OCI-LY7 (cell line): Measurements from ENCODE around the gene CADM2. TPM values are rescaled to one million over a fixed set of nuclear protein-coding genes. Genes with fewer than 3 reads are reported as not detected.

Experiments used
- BruUV-seq: library from RNA; stranded (reverse); fragments of 400-500 nt; replicated peaks from 2 replicates; lab custom pipeline; 2021; lab: Mats Ljungman, UMichigan
- CTCF ChIA-PET: fragments of 300-600 bp; sonication (Branson Sonifier 250); formaldehyde crosslinking; loops from one replicate; lab custom pipeline; 2022; ENCODE audit warnings: antibody characterized with exemption; ENCODE audit not compliant: unreplicated experiment; lab: Charles Lee
- POLR2A ChIA-PET: fragments of 300-600 bp; sonication (Branson Sonifier 250); formaldehyde crosslinking; loops from one replicate; lab custom pipeline; 2022; ENCODE audit warnings: antibody characterized with exemption; lab: Charles Lee
- DNase-seq: peaks from one replicate; pipeline ENCODE4 v3.0.0-alpha.2; 2015; ENCODE audit warnings: low spot score
- H2AFZ ChIP-seq: fragments of 200-600 bp; sonication (generic), shearing (Covaris generic); 2 replicates; pipeline ENCODE4 v1.6.1; 2014; ENCODE audit warnings: mild to moderate bottlenecking, antibody characterized with exemption, low read length, moderate library complexity
- H3K27ac ChIP-seq: fragments of 200-600 bp; sonication (generic); 2 replicates; pipeline ENCODE4 v1.5.1; 2014; ENCODE audit warnings: mixed run types, low read depth, mild to moderate bottlenecking, moderate library complexity, low read length, inconsistent platforms; ENCODE audit not compliant: poor library complexity, severe bottlenecking
- H3K36me3 ChIP-seq: fragments of 200-600 bp; sonication (generic); 2 replicates; pipeline ENCODE4 v1.6.1; 2014; ENCODE audit warnings: mild to moderate bottlenecking, antibody characterized with exemption, low read length, moderate library complexity, mixed read lengths; ENCODE audit not compliant: insufficient read depth
- H3K4me1 ChIP-seq: fragments of 200-600 bp; sonication (generic); 2 replicates; pipeline ENCODE4 v1.5.1; 2014; ENCODE audit warnings: mild to moderate bottlenecking, low read length; ENCODE audit not compliant: insufficient read depth, poor library complexity, severe bottlenecking
- H3K4me2 ChIP-seq: fragments of 200-600 bp; sonication (generic); 2 replicates; pipeline ENCODE4 v1.6.1; 2014; ENCODE audit warnings: mild to moderate bottlenecking, low read length
- H3K4me3 ChIP-seq: fragments of 200-600 bp; sonication (generic); 2 replicates; pipeline ENCODE4 v1.5.1; 2014; ENCODE audit warnings: mild to moderate bottlenecking, low read depth, low read length; ENCODE audit not compliant: poor library complexity, severe bottlenecking
- H3K79me2 ChIP-seq: fragments of 200-600 bp; sonication (generic); 2 replicates; pipeline ENCODE4 v1.6.1; 2016; ENCODE audit warnings: low read depth, mild to moderate bottlenecking, low read length, moderate library complexity, mixed read lengths; ENCODE audit not compliant: insufficient read depth
- H3K9me2 ChIP-seq: fragments of 200-600 bp; sonication (generic); 2 replicates; pipeline ENCODE4 v1.6.1; 2016; ENCODE audit warnings: mild to moderate bottlenecking, low read length, mixed read lengths; ENCODE audit not compliant: insufficient read depth
- H3K9me3 ChIP-seq: fragments of 200-600 bp; sonication (generic); 2 replicates; pipeline ENCODE4 v1.6.1; 2014; ENCODE audit warnings: mild to moderate bottlenecking, mixed run types, low read length, mixed read lengths
- H4K20me1 ChIP-seq: fragments of 200-600 bp; sonication (generic); 2 replicates; pipeline ENCODE4 v1.6.1; 2014; ENCODE audit warnings: mild to moderate bottlenecking, antibody characterized with exemption, low read length, moderate library complexity, mixed read lengths; ENCODE audit not compliant: insufficient read depth
- CTCF ChIP-seq: fragments of 200-600 bp; sonication (generic); conservative IDR thresholded peaks from 2 replicates; pipeline ENCODE4 v1.5.1; 2014; ENCODE audit warnings: mild to moderate bottlenecking, antibody characterized with exemption, low read length, moderate library complexity, mixed read lengths
- EZH2phosphoT487 ChIP-seq: fragments of 200-600 bp; sonication (generic); IDR thresholded peaks from 2 replicates; pipeline ENCODE4 v1.6.1; 2018; ENCODE audit warnings: low read depth, borderline replicate concordance, mild to moderate bottlenecking, mixed run types, antibody characterized with exemption, low read length, moderate library complexity, mixed read lengths
- intact Hi-C: fragments of 100-400 bp; cut with micrococcal nuclease; formaldehyde crosslinking; loops from one replicate; pipeline ENCODE4 v1.10.0; 2022; ENCODE audit not compliant: unreplicated experiment
- total RNA-seq, 2 experiments: library from RNA; depleted of rRNA in 1 of 2; stranded (reverse); fragments of >200 nt in 1 of 2; shearing (Covaris generic) in 1 of 2; gene quantifications; 2 replicates each; pipeline ENCODE4 v1.2.3, GENCODE V29; 2014 to 2022

Gene CADM2
- total RNA-seq, 2 experiments from 2014 or later, result not detected

GRCh38 chr3:85208650-85209049 lies 249.9 kb downstream of the CADM2 start:
- no TSS peak for BruUV-seq
- Histone ChIP-seq H2AFZ (no peak overlapping the region), H3K36me3 (no peaks in the 10 kb centered on the region), H3K79me2 (no peaks in the 10 kb centered on the region), H3K9me2 (no peaks in the 10 kb centered on the region), H4K20me1 (no peaks in the 10 kb centered on the region), H3K4me2 (no peak overlapping the region), H3K4me1 (no peaks in the 10 kb centered on the region), H3K4me3 (no peak overlapping the region), H3K9me3 (no peaks in the 10 kb centered on the region), H3K27ac (no peak overlapping the region)
- ChIA-PET CTCF (no interaction called here), POLR2A (interaction anchor here (1.4 kb wide), 1 partner anchor 11 kb away, joined by 3 read pairs; no protein-coding TSS in a partner anchor)
- intact Hi-C loops, result no loop called here
- TF ChIP-seq CTCF (no peak), EZH2phosphoT487 (no peak)
- no peak for DNase-seq

GRCh38 chr3:85210540-85210939 lies 251.8 kb downstream of the CADM2 start:
- no peak overlapping the region for H2AFZ ChIP-seq
- ChIA-PET POLR2A (no interaction called here), CTCF (no interaction called here)
- H3K9me3 ChIP-seq, result no peaks in the 10 kb centered on the region
- H3K4me2 ChIP-seq, result no peak overlapping the region
- H3K27ac ChIP-seq, result no peak overlapping the region
- H3K4me1 ChIP-seq, result no peaks in the 10 kb centered on the region
- intact Hi-C loops, result no loop called here
- TF ChIP-seq CTCF (no peak), EZH2phosphoT487 (no peak)
- BruUV-seq, result no TSS peak
- H3K9me2 ChIP-seq, result no peaks in the 10 kb centered on the region
- H3K79me2 ChIP-seq, result no peaks in the 10 kb centered on the region
- no peaks in the 10 kb centered on the region for H4K20me1 ChIP-seq
- DNase-seq, result no peak
- H3K36me3 ChIP-seq, result no peaks in the 10 kb centered on the region
- H3K4me3 ChIP-seq, result no peak overlapping the region

- no TSS peak for BruUV-seq
- TF ChIP-seq EZH2phosphoT487 (no peak), CTCF (no peak)
These were observed 270.2 kb downstream of the CADM2 start for GRCh38 chr3:85228966-85229365.

More at GRCh38 chr3:85228966-85229365, 270.2 kb downstream of the CADM2 start:
- no peak overlapping the region for H3K4me3 ChIP-seq
- H3K9me3 ChIP-seq, result no peaks in the 10 kb centered on the region
- intact Hi-C loops, result no loop called here
- no peaks in the 10 kb centered on the region for H3K36me3 ChIP-seq
- POLR2A ChIA-PET, result no interaction called here
- H3K27ac ChIP-seq, result no peak overlapping the region
- no peaks in the 10 kb centered on the region for H3K9me2 ChIP-seq
- CTCF ChIA-PET, result no interaction called here
- no peak overlapping the region for H3K4me2 ChIP-seq
- no peaks in the 10 kb centered on the region for H3K4me1 ChIP-seq
- no peak for DNase-seq
- no peak overlapping the region for H2AFZ ChIP-seq
- H4K20me1 ChIP-seq, result no peaks in the 10 kb centered on the region
- no peaks in the 10 kb centered on the region for H3K79me2 ChIP-seq
